Measurements from ENCODE around the gene GPR39.
A peak's percentile ranks its signal among the peaks of the same experiment; 100 is the strongest.

GPR39 gene

GRCh38 chr2:132415256-132415914 lies 1.2 kb upstream of the GPR39 start:
- no peak for DNase-seq

- DNase-seq = peak; percentile 93
Measured at GRCh38 chr2:132415915-132416722, 486 bp upstream of the GPR39 start.

- DNase-seq = no peak
Measured at GRCh38 chr2:132417430-132418035, 928 bp downstream of the GPR39 start.

- no peak for DNase-seq
Measured at GRCh38 chr2:132419235-132419634, 2.6 kb downstream of the GPR39 start.

GRCh38 chr2:132419941-132420340 lies 3.3 kb downstream of the GPR39 start:
- no peak for DNase-seq

- DNase-seq = no peak
Measured at GRCh38 chr2:132420816-132421805, 4.5 kb downstream of the GPR39 start.

GRCh38 chr2:132422736-132423135 lies 6.1 kb downstream of the GPR39 start:
- DNase-seq = no peak

- DNase-seq = no peak
Measured at GRCh38 chr2:132424526-132425121, 8.0 kb downstream of the GPR39 start.

GRCh38 chr2:132426033-132426432 lies 9.4 kb downstream of the GPR39 start:
- no peak for DNase-seq

- no peak for DNase-seq
Measured at GRCh38 chr2:132426656-132427055, 10.1 kb downstream of the GPR39 start.

GRCh38 chr2:132429351-132429750 lies 12.7 kb downstream of the GPR39 start:
- DNase-seq = no peak

- DNase-seq = no peak
Measured at GRCh38 chr2:132429941-132430573, 13.5 kb downstream of the GPR39 start.

- DNase-seq = no peak
Measured at GRCh38 chr2:132430895-132431294, 14.3 kb downstream of the GPR39 start.

GRCh38 chr2:132437852-132438669 lies 21.5 kb downstream of the GPR39 start:
- DNase-seq = no peak

GRCh38 chr2:132438691-132439090 lies 22.1 kb downstream of the GPR39 start:
- peak; percentile 83 for DNase-seq

- no peak for DNase-seq
Measured at GRCh38 chr2:132439703-132440398, 23.2 kb downstream of the GPR39 start.

- no peak for DNase-seq
Measured at GRCh38 chr2:132441051-132441450, 24.4 kb downstream of the GPR39 start.

- no peak for DNase-seq
Measured at GRCh38 chr2:132442278-132442677, 25.7 kb downstream of the GPR39 start.

- no peak for DNase-seq
Measured at GRCh38 chr2:132443106-132443505, 26.5 kb downstream of the GPR39 start.

GRCh38 chr2:132446444-132446843 lies 29.8 kb downstream of the GPR39 start:
- no peak for DNase-seq

Data from T1000 (cell line).